GM12865 (cell line): ENCODE data around the gene WDR55.
"Not testable (repeated sequence)": the region's sequence is repeated elsewhere in the genome, so short reads cannot be mapped to it uniquely, and the experiment has no call there.

Source experiments
- DNase-seq: peaks from one replicate; pipeline ENCODE4 v3.0.0; 2010; ENCODE audit warnings: low read depth
- H3K4me3 ChIP-seq: 2 replicates; pipeline ENCODE4 v1.5.1; 2011; ENCODE audit warnings: mild to moderate bottlenecking, low read depth, low read length, control low read depth
- CTCF ChIP-seq: IDR thresholded peaks from 2 replicates; pipeline ENCODE4 v1.5.1; 2011; ENCODE audit warnings: low read length, control low read depth, low read depth, inconsistent platforms; ENCODE audit not compliant: insufficient read depth; ENCODE audit errors: missing control alignments

Gene WDR55

GRCh38 chr5:140700177-140701144 is 35.8 kb downstream of the WDR55 start, which contains the start of gene ZMAT2:
Gene ZMAT2 (plus strand): TSS chr5:140700447. CDS start chr5:140700461, 14 bp downstream.
- H3K4me3 ChIP-seq = peak within 1 kb of the TSS; percentile 62
- TF ChIP-seq CTCF = no peak

GRCh38 chr5:140707812-140708211 is 43.1 kb downstream of the WDR55 start:
- no peak for DNase-seq
- no peak for TF ChIP-seq CTCF
- no peak overlapping the region for H3K4me3 ChIP-seq

More at GRCh38 chr5:140700177-140701144, 35.8 kb downstream of the WDR55 start, which contains the start of gene ZMAT2:
- DNase-seq = peak; percentile 97

GRCh38 chr5:140708787-140709186 is 44.1 kb downstream of the WDR55 start:
- not testable (repeated sequence) for H3K4me3 ChIP-seq, DNase-seq

- peak overlapping the region; percentile 89 for H3K4me3 ChIP-seq
- TF ChIP-seq CTCF = no peak
- DNase-seq = peak; percentile 97
Observed at GRCh38 chr5:140710899-140711552, 46.3 kb downstream of the WDR55 start.

GRCh38 chr5:140711794-140712193 is 47.1 kb downstream of the WDR55 start:
- H3K4me3 ChIP-seq = no peak overlapping the region
- DNase-seq = no peak
- no peak for TF ChIP-seq CTCF

GRCh38 chr5:140713562-140714094 is 48.9 kb downstream of the WDR55 start:
- H3K4me3 ChIP-seq = no peak overlapping the region
- no peak for TF ChIP-seq CTCF
- DNase-seq = no peak

GRCh38 chr5:140716238-140716637 is 51.5 kb downstream of the WDR55 start:
- H3K4me3 ChIP-seq = not testable (repeated sequence)

More at GRCh38 chr5:140716238-140716637, 51.5 kb downstream of the WDR55 start:
- DNase-seq = not testable (repeated sequence)
